Measurements from ENCODE around the gene PHF21B.

PHF21B gene

DNA sequence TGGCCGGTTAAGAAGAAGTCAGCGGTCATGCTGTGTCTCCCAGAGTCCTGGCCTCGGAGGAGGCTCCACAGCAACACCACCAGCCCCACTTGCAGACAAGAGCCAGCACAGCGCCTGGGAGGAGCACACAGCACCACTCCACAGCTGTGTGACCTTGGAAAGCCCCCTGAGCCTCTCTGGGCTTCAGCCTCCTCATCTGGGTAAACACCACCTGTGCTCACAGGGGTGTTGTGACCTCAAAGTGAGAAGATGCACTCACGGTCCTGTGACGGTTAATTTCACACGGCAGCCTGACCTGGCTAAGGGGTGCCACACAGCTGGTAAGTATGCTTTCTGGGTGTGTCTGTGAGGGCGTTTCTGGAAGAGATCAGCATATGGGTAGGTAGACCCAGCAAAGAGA lies 54.7 kb downstream of the PHF21B start:
- no peak for DNase-seq

DNA sequence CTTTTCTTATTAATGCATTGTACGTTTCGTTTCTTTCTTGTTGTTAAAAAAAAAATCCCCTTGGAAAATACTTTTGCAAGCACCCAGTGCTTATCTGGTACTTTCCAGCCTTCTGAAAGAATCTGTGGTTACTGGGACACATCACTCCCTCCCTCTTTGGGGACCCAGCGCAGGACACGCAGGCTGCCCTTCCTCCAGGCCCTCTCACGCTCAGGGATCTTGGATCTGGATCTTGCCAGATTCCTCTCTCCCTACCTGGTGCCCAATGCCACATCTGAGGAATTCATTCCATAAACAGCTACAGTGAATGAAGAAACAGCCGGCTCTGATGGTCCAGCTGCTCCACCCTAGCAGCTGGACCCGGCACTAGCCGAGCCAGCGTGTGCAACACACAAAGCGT lies 55.7 kb downstream of the PHF21B start:
- DNase-seq, result no peak

GRCh38 chr22:44952863-44953746 lies 56.7 kb downstream of the PHF21B start:
- no peak for DNase-seq

- no peak for DNase-seq
Observed at GRCh38 chr22:44951510-44951816, 58.3 kb downstream of the PHF21B start.

DNA sequence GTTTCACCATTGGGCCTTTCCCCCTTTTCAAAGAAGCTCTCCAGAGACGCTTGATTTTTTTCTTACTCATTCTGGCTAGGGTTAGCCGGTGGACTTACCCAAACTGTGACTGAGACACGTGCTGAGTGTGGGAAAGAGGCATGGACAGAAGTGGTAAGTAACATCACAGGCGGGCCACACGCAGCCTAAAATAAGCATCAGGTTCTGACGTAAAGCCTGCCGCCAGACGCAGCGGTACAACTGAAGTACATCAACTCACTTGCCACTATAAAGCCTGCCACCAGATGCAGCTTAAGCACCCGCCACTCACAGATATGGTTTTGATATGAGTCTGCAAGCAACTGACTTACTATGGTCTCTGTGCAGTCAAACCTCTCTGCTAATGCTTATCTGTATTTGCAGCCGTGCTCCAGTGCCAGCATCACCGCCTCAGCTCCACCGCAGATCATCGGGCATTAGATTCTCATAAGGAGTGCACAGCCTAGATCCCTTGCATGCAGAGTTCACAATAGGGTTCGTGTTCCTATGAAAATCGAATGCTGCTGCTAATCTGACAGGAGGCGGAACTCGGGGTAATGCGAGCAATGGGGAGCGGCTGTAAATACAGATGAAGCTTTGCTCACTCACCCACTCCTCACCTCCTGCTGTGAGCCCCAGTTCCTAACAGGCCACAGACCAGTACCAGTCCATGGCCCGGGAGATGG lies 58.8 kb downstream of the PHF21B start:
- no peak for DNase-seq

DNA sequence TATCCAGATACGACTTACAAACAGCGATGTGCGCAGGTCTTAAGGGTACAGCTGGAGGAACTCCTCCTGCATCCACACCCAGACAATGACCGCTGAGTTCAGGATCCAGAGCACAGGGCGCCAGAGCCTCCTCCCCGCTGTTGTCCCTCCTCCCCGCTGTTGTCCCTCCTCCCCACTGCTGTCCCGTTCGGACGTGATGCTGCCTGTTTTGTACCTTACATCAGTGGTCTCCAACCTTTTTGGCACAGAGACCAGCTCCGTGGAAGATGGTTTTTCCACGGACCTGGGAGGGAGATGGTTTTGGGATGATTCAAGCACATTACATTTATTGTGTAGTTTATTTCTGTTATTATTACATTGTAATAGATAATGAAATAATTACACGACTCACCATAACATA lies 62.0 kb downstream of the PHF21B start:
- no peak for DNase-seq

GRCh38 chr22:44947049-44947448 lies 62.8 kb downstream of the PHF21B start:
- no peak for DNase-seq

- no peak for DNase-seq
Observed at GRCh38 chr22:44944883-44945601, 64.8 kb downstream of the PHF21B start.

GRCh38 chr22:44943701-44944324 lies 66.0 kb downstream of the PHF21B start:
- no peak for DNase-seq

DNA sequence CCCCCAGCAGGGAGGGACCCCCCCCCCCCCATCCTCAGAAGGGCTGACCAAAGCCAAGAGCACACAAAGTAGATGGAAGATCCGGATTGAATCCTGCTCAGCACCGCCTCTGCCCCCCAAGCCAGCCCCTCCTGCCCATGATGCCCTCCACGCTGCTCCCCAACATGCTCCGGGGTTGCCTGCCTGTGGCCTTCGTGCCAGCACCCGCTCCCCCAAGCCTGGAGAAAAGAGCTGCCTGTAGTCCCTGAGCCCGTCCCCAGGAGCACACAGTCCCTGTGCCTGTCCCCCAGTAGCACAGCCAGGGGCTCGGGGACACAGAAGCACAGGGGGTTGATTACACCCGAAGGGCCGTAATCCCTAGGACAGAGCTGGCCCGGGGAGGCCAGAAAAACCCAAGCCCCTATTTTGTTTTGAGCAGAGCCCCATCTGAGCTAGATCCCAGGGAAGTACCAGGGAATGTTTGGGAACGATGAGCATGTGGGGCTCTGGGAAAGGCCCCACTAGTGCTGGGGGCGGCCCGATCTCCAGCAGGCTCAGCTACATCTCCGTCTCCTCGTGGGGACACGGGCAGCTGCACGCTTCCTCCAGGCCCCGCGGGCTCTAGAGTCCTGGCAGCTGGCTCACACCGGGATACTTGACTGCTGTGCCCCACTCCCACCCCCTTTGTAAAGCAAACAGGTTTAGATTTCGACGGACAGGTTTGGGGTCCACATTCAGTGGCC lies 66.7 kb downstream of the PHF21B start:
- no peak for DNase-seq

GRCh38 chr22:44942056-44942455 lies 67.7 kb downstream of the PHF21B start:
- no peak for DNase-seq

GRCh38 chr22:44941207-44941606 lies 68.6 kb downstream of the PHF21B start:
- DNase-seq, result no peak

- DNase-seq, result no peak
Observed at GRCh38 chr22:44940130-44940529, 69.7 kb downstream of the PHF21B start.

- DNase-seq, result no peak
Observed at GRCh38 chr22:44939451-44939850, 70.4 kb downstream of the PHF21B start.

GRCh38 chr22:44938886-44939285 lies 70.9 kb downstream of the PHF21B start:
- DNase-seq, result no peak

- DNase-seq, result no peak
Observed at GRCh38 chr22:44937216-44937615, 72.6 kb downstream of the PHF21B start.

GRCh38 chr22:44936201-44936600 lies 73.6 kb downstream of the PHF21B start:
- DNase-seq, result no peak

DNA sequence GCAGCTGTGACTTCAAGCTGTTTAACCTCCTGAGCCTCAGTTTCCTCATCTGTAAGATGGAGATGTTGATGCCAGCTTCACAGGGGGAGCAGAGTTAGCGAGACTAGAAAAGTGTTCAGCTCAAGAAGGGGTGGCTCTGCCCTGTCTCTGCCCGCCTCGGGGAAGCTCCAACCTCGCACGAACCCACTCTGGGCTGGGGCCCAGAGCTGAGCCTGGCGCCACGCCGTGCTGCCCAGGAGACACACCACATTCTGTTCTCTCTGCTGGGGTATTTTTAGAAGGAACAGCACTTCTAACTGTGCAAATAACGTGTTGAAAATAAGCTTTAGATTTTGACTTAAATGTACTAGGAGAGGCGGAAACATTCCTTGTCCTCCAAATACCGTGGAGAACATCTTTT lies 74.1 kb downstream of the PHF21B start:
- DNase-seq, result no peak

- no peak for DNase-seq
Observed at GRCh38 chr22:44934454-44934735, 75.4 kb downstream of the PHF21B start.

GRCh38 chr22:44933666-44934453 lies 75.9 kb downstream of the PHF21B start:
- DNase-seq, result no peak

GRCh38 chr22:44932493-44932892 lies 77.3 kb downstream of the PHF21B start:
- no peak for DNase-seq

- DNase-seq, result no peak
Observed at GRCh38 chr22:44931766-44932165, 78.0 kb downstream of the PHF21B start.

All from fibroblast of skin of right biceps (primary cell).